ENCODE measurements around the gene TMEM53.
"Not testable (repeated sequence)": the region's sequence is repeated elsewhere in the genome, so short reads cannot be mapped to it uniquely, and the experiment has no call there.

Gene TMEM53

GRCh38 chr1:44674113-44675000 lies at the start of gene TMEM53, which contains the start of gene ARMH1:
TMEM53 (minus strand) TSS chr1:44674481; CDS start chr1:44674391, 90 bp downstream.
ARMH1 (plus strand) TSS chr1:44674714; CDS start chr1:44689698, 14,984 bp downstream.
- DNase-seq: peak; percentile 99

- no peak for DNase-seq
These were observed 49.4 kb upstream of the TMEM53 start for GRCh38 chr1:44723496-44724295.

GRCh38 chr1:44723064-44723463 lies 48.8 kb upstream of the TMEM53 start:
- no peak for DNase-seq

- DNase-seq: peak; percentile 89
These were observed 47.4 kb upstream of the TMEM53 start for GRCh38 chr1:44721485-44722361.

- no peak for DNase-seq
These were observed 46.0 kb upstream of the TMEM53 start for GRCh38 chr1:44720281-44720680.

GRCh38 chr1:44719318-44719717 lies 45.0 kb upstream of the TMEM53 start:
- DNase-seq: no peak

GRCh38 chr1:44718091-44718490 lies 43.8 kb upstream of the TMEM53 start:
- DNase-seq: no peak

GRCh38 chr1:44717653-44718052 lies 43.4 kb upstream of the TMEM53 start:
- no peak for DNase-seq

GRCh38 chr1:44717156-44717555 lies 42.9 kb upstream of the TMEM53 start:
- DNase-seq: no peak

GRCh38 chr1:44714944-44715571 lies 40.8 kb upstream of the TMEM53 start:
- peak; percentile 73 for DNase-seq

GRCh38 chr1:44714532-44714931 lies 40.3 kb upstream of the TMEM53 start:
- no peak for DNase-seq

GRCh38 chr1:44713321-44713781 lies 39.1 kb upstream of the TMEM53 start:
- DNase-seq: no peak

GRCh38 chr1:44707959-44708831 lies 33.9 kb upstream of the TMEM53 start:
- DNase-seq: peak; percentile 58

GRCh38 chr1:44707112-44707881 lies 33.0 kb upstream of the TMEM53 start:
- peak; percentile 94 for DNase-seq

- no peak for DNase-seq
These were observed 31.7 kb upstream of the TMEM53 start for GRCh38 chr1:44705938-44706337.

GRCh38 chr1:44705470-44705869 lies 31.2 kb upstream of the TMEM53 start:
- no peak for DNase-seq

- DNase-seq: no peak
These were observed 26.9 kb upstream of the TMEM53 start for GRCh38 chr1:44701141-44701573.

- DNase-seq: no peak
These were observed 26.3 kb upstream of the TMEM53 start for GRCh38 chr1:44700573-44700972.

GRCh38 chr1:44699375-44699774 lies 25.1 kb upstream of the TMEM53 start:
- DNase-seq: not testable (repeated sequence)

- no peak for DNase-seq
These were observed 23.9 kb upstream of the TMEM53 start for GRCh38 chr1:44698138-44698537.

Measured in EL (cell line).